Measurements from ENCODE around the gene FBXL7. TPM values are rescaled to one million over a fixed set of nuclear protein-coding genes. Genes with fewer than 3 reads are reported as not detected.

FBXL7 gene
- total RNA-seq, 1 donor, result 11.2 TPM

DNA sequence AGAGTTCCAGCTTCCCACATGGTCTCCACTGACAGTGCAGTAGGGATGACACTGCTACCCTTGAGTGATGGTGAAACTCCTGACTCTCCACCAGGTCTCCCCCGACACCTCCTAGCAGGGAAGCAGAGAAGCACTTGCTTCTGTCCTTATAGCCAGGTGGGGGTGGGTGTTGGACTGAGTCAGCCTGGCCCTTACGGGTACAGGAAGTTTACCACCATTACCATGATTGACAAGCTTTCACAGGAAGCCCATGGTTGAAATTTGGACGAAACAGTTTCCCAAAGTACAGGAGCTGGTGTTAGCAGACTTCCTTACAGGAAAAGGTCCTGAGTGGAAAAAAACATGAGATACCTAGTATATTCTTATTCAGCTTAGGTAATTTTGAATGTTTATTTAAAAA, 3.1 kb upstream of the FBXL7 start:
- no peak for DNase-seq (ENCODE audit: low read depth)
- TF ChIP-seq, protein P1, sequence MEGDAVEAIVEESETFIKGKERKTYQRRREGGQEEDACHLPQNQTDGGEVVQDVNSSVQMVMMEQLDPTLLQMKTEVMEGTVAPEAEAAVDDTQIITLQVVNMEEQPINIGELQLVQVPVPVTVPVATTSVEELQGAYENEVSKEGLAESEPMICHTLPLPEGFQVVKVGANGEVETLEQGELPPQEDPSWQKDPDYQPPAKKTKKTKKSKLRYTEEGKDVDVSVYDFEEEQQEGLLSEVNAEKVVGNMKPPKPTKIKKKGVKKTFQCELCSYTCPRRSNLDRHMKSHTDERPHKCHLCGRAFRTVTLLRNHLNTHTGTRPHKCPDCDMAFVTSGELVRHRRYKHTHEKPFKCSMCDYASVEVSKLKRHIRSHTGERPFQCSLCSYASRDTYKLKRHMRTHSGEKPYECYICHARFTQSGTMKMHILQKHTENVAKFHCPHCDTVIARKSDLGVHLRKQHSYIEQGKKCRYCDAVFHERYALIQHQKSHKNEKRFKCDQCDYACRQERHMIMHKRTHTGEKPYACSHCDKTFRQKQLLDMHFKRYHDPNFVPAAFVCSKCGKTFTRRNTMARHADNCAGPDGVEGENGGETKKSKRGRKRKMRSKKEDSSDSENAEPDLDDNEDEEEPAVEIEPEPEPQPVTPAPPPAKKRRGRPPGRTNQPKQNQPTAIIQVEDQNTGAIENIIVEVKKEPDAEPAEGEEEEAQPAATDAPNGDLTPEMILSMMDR (IDR thresholded peaks at IDR 0.05; ENCODE audit: insufficient read depth, low read depth, low read length), result no peak
- H3K4me3 ChIP-seq (ENCODE audit: low read depth, low read length), result no peak overlapping the region

DNA sequence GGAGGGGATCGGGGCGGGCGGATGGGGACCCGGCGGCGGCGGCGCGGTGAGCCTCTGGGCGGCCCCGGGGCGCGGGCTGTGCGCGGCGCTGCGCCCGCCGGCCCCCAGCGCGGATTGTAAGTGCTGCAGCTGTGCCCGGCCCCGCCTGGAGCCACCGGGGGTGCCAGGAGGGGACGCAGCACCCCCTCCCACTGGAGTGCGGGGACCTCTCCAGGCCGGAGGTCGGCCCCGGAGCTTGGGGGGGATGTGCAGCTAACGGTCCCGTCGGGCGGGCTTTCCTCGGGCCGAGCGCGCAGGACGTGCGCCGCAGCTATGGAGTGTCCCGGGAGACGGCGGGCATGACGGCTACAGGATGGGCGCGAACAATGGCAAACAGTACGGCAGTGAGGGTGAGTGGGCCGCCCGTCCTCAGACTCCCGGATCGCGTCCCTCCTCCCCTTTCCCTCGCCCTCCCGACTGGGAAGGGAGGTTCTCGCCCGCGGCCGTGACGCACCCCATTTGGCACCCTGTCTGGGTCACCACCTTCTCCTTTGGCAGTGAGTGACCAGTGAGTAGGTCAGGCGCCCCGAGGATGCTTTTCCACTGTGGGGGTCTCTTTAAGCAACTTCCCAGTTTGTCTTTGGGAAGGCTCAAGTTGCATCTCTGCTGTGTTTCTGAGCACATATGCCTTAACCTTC, 483 bp downstream of the FBXL7 start:
- TF ChIP-seq, protein P1 (IDR thresholded peaks at IDR 0.05; ENCODE audit: insufficient read depth, low read depth, low read length), result no peak
- H3K4me3 ChIP-seq (ENCODE audit: low read depth, low read length), result peak overlapping the region; percentile 76
- DNase-seq (ENCODE audit: low read depth), result peak; percentile 29

DNA sequence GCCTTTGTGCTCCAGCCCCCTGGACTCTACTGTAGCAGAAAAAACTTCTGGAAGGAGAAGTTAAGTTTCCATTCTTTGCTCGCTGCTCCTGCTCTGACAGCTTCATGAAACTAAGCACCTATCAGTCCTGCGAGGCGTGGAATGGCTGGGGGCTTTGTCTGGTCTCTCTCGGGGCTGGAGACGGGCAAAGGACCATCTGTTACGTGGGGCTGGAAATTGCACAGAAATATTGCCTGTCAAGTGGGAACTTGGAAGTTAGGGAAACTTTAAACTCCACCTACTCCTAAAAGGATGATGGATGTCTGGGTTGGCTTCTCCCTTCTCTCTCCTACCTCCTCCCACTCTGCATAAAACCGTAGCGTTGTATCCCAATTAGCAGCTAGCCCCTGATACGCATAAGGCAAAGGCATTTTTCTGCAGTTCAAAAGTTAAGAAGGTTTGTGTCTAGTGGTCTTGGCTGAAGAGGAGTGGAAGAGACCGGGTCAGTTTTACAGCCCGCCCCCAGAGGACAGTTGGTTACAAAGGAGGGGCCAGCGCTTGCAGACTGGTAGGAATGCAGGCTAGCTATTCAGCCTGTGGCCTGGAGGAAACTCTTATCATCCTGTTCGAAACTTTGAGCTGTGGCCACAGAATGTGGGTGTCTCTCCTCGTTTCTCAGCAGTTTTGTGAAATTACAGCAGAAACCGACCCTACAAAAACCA, 1.3 kb downstream of the FBXL7 start:
- DNase-seq (ENCODE audit: low read depth), result peak; percentile 75
- peak overlapping the region; percentile 76 for H3K4me3 ChIP-seq (ENCODE audit: low read depth, low read length)
- TF ChIP-seq, protein P1 (IDR thresholded peaks at IDR 0.05; ENCODE audit: insufficient read depth, low read depth, low read length), result peak; percentile 30

DNA sequence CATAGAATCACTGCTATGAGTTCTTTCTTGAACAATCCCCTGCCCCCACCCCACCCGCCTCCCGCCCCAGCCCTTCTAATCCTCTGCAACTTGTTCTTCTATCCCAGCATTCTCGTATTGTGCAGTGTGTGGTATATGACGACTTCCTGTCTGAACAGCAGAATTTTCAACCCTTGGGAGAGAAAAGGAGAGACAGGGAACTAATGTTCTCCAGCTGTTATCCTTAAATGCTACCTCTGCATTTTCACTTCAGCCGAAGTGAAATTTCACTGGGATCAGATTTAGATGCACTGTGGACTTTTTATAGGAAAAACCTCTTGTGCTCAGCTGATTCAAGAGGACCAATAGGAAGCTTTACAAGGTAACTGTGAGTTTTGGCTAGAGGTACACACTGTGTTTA, 2.2 kb downstream of the FBXL7 start:
- TF ChIP-seq, protein P1 (IDR thresholded peaks at IDR 0.05; ENCODE audit: insufficient read depth, low read depth, low read length), result no peak
- DNase-seq (ENCODE audit: low read depth), result peak; percentile 50

DNA sequence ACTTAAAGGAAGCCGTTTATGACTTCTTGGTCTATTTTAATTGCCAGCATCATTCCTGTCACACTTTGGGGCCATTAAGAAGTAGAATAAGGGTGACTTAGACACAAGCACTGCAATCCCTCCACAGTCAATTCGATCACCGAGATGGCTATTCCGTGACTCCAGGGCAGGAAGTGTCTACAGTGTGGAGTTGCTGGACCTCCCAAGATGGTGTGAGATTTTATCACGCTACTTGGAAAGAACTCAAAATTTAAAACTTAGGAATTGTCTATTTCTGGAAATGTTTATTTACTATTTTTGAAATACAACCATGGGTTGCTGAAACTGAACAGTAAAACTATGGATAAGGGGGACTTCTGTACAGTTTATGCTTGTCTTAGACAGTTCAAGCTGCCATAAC, 6.2 kb downstream of the FBXL7 start:
- TF ChIP-seq, protein P1 (IDR thresholded peaks at IDR 0.05; ENCODE audit: insufficient read depth, low read depth, low read length), result no peak
- H3K4me3 ChIP-seq (ENCODE audit: low read depth, low read length), result no peak overlapping the region
- no peak for DNase-seq (ENCODE audit: low read depth)

More for the DNA sequence above, 2.2 kb downstream of the FBXL7 start:
- peak overlapping the region; percentile 76 for H3K4me3 ChIP-seq (ENCODE audit: low read depth, low read length)

DNA sequence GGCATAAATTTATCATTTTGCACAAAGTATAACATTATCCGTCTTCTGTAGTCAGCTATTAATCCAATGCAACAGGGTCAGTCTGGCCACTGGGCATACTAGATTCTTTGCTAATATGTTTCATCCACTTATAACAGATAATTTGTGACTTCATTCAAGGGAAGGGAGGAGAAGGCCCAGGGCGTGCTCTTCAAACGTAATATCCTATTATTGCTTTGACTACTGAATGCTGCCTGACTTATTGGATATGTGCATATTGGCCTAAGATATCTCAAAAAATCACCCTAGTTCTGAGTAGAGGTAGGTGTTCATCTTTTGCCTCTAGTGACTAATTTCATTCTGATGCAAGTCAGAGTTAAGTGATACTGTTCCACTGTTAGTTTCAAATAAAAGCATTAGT, 6.9 kb downstream of the FBXL7 start:
- DNase-seq (ENCODE audit: low read depth), result no peak
- TF ChIP-seq, protein P1 (IDR thresholded peaks at IDR 0.05; ENCODE audit: insufficient read depth, low read depth, low read length), result no peak
- no peak overlapping the region for H3K4me3 ChIP-seq (ENCODE audit: low read depth, low read length)

Measured in fibroblast of villous mesenchyme (primary cell).